Lung (tissue), 12 donors: ENCODE measurements around the gene MICA. TPM values are rescaled to one million over a fixed set of nuclear protein-coding genes. Genes with fewer than 3 reads are reported as not detected.
"Not testable (repeated sequence)": the region's sequence is repeated elsewhere in the genome, so short reads cannot be mapped to it uniquely, and the experiment has no call there.

Source experiments
- ATAC-seq: fragments of 200-7000 bp; cut with Tn5 transposase; one replicate; pipeline ENCODE4 v1.9.1; 2020; ENCODE audit warnings: moderate number of reproducible peaks; ENCODE audit not compliant: insufficient read depth, low FRiP score
- DNase-seq, 3 donors: peaks; one replicate each; pipeline ENCODE4 v3.0.0-alpha.2; 2013 to 2017
- H3K27ac ChIP-seq, 2 donors: one replicate each; pipeline ENCODE4 v1.5.1; 2013; ENCODE audit warnings: mild to moderate bottlenecking in 2 of 2, moderate library complexity in 2 of 2, control low read depth in 1 of 2, inconsistent platforms in 1 of 2, low read depth in 1 of 2, low read length in 1 of 2
- H3K27me3 ChIP-seq, 3 donors: one replicate each; pipeline ENCODE4 v1.5.1; 2013; ENCODE audit warnings: low read length in 2 of 3; ENCODE audit not compliant: control insufficient read depth in 3 of 3, insufficient read depth in 3 of 3
- H3K36me3 ChIP-seq, 4 donors: one replicate each; pipeline ENCODE4 v1.5.1; 2013; ENCODE audit warnings: low read length in 4 of 4, mild to moderate bottlenecking in 1 of 4, moderate library complexity in 1 of 4; ENCODE audit not compliant: control insufficient read depth in 4 of 4, insufficient read depth in 4 of 4
- H3K4me1 ChIP-seq, 5 donors: one replicate each; pipeline ENCODE4 v1.5.1; 2013; ENCODE audit warnings: low read length in 5 of 5, mild to moderate bottlenecking in 2 of 5, moderate library complexity in 1 of 5; ENCODE audit not compliant: control insufficient read depth in 5 of 5, insufficient read depth in 5 of 5
- H3K4me3 ChIP-seq: one replicate; pipeline ENCODE4 v1.5.1; 2013; ENCODE audit warnings: mild to moderate bottlenecking, control low read depth, moderate library complexity
- H3K9ac ChIP-seq, 2 donors: one replicate each; pipeline ENCODE4 v1.5.1; 2013; ENCODE audit warnings: low read length in 2 of 2, control low read depth in 1 of 2; ENCODE audit not compliant: insufficient read depth in 1 of 2
- H3K9me3 ChIP-seq, 4 donors: one replicate each; pipeline ENCODE4 v1.5.1; 2013; ENCODE audit warnings: low read length in 3 of 4, mild to moderate bottlenecking in 1 of 4, moderate library complexity in 1 of 4; ENCODE audit not compliant: control insufficient read depth in 4 of 4, insufficient read depth in 3 of 4
- WGBS, 2 donors: extraction: QIAGEN DNeasy Blood & Tissue Kit; methylation state at CpG; one replicate each; pipeline ENCODE4 v1.1.7; 2013; 5-methylcytosine and 5-hydroxymethylcytosine counted together
- polyA plus RNA-seq, 2 donors: library from polyadenylated mRNA; stranded (reverse); fragments of 200-250 nt; gene quantifications; one replicate each; pipeline ENCODE4 v1.2.1, GENCODE V29; 2013
- total RNA-seq, 2 donors: library from RNA; depleted of rRNA in 1 of 2; stranded (reverse); fragments of >200 nt in 1 of 2; gene quantifications; one replicate each; pipeline ENCODE4 v1.2.1, GENCODE V29; 2014 to 2021
- TF ChIP-seq, protein P1 (sequence below): IDR thresholded peaks from 2 replicates; pipeline ENCODE4 v1.5.1; 2012; ENCODE audit warnings: mild to moderate bottlenecking; ENCODE audit errors: control extremely low read depth, extremely low read depth
- donor health status: control.
- donor health status: control.
- donor health status: Bipolar disorder and iron deficiency.
- donor health status: healthy.
- donor health status: DM: yes; HTN: yes; CAD: no.

MICA gene
- total and polyA plus RNA-seq, 4 donors: 16.5 to 48.2 (median 27.8) TPM

GRCh38 chr6:31407699-31408098 is 4.3 kb downstream of the MICA start:
- Histone ChIP-seq H3K36me3 (peaks cover 0 to 23% (median 4%) of the 10 kb centered on the region in 4 donors), H3K9ac (no peak overlapping the region), H3K9me3 (no peaks in the 10 kb centered on the region), H3K4me3 (no peak overlapping the region), H3K27ac (no peak overlapping the region), H3K4me1 (peaks cover 0 to 14% (median 5%) of the 10 kb centered on the region in 5 donors), H3K27me3 (peaks cover 0 to 5% (median 2%) of the 10 kb centered on the region in 3 donors)
- no peak for ATAC-seq
- TF ChIP-seq, protein P1, sequence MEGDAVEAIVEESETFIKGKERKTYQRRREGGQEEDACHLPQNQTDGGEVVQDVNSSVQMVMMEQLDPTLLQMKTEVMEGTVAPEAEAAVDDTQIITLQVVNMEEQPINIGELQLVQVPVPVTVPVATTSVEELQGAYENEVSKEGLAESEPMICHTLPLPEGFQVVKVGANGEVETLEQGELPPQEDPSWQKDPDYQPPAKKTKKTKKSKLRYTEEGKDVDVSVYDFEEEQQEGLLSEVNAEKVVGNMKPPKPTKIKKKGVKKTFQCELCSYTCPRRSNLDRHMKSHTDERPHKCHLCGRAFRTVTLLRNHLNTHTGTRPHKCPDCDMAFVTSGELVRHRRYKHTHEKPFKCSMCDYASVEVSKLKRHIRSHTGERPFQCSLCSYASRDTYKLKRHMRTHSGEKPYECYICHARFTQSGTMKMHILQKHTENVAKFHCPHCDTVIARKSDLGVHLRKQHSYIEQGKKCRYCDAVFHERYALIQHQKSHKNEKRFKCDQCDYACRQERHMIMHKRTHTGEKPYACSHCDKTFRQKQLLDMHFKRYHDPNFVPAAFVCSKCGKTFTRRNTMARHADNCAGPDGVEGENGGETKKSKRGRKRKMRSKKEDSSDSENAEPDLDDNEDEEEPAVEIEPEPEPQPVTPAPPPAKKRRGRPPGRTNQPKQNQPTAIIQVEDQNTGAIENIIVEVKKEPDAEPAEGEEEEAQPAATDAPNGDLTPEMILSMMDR: no peak
- DNase-seq: no peak

- H3K4me1 ChIP-seq: peaks cover 0 to 5% (median 0%) of the 10 kb centered on the region in 5 donors
- H3K27me3 ChIP-seq: no peaks in the 10 kb centered on the region
- 92 to 93% methylated on average over 8 of the region's 8 CpGs for WGBS, 2 donors
- no peaks in the 10 kb centered on the region for H3K9me3 ChIP-seq
- peaks cover 0 to 48% (median 7%) of the 10 kb centered on the region in 4 donors for H3K36me3 ChIP-seq
- H3K27ac ChIP-seq: no peak overlapping the region
- no peak for DNase-seq
- no peak overlapping the region for H3K9ac ChIP-seq
- no peak overlapping the region for H3K4me3 ChIP-seq
- TF ChIP-seq, protein P1: no peak
- ATAC-seq: no peak
Measured at GRCh38 chr6:31412506-31412905, 9.1 kb downstream of the MICA start.

- not testable (repeated sequence) for H3K4me1 ChIP-seq, H3K9me3 ChIP-seq, H3K4me3 ChIP-seq, H3K27ac ChIP-seq, H3K27me3 ChIP-seq, H3K9ac ChIP-seq, ATAC-seq, DNase-seq
- peaks cover 0 to 48% (median 7%) of the 10 kb centered on the region in 4 donors for H3K36me3 ChIP-seq
- 89 to 92% methylated on average over 7 of the region's 7 CpGs for WGBS, 2 donors
Measured at GRCh38 chr6:31414148-31414770, 10.9 kb downstream of the MICA start.

- DNase-seq (no peak), ATAC-seq (no peak)
- Histone ChIP-seq H3K27me3 (no peaks in the 10 kb centered on the region), H3K9ac (no peak overlapping the region), H3K9me3 (peaks cover 0 to 2% (median 0%) of the 10 kb centered on the region in 4 donors), H3K27ac (no peak overlapping the region), H3K36me3 (peaks cover 0 to 48% (median 7%) of the 10 kb centered on the region in 4 donors), H3K4me3 (no peak overlapping the region), H3K4me1 (peaks cover 0 to 5% (median 0%) of the 10 kb centered on the region in 5 donors)
- 90 to 98% methylated on average over 5 to 6 of the region's 6 CpGs for WGBS, 2 donors
- TF ChIP-seq, protein P1: no peak
Measured at GRCh38 chr6:31414771-31415265, 11.4 kb downstream of the MICA start.
